AG09319 (cell line): ENCODE data around the gene GABBR2.

ENCODE experiments used
- DNase-seq: peaks from one replicate; pipeline ENCODE4 v3.0.0-alpha.2; 2010; ENCODE audit warnings: low read depth; ENCODE audit errors: extremely low read depth
- CTCF ChIP-seq: IDR thresholded peaks from 2 replicates; pipeline ENCODE4 v1.5.1; 2011; ENCODE audit warnings: low read depth, mild to moderate bottlenecking, inconsistent platforms, low read length, moderate library complexity

Gene GABBR2

GRCh38 chr9:98363644-98364043, 345.1 kb downstream of the GABBR2 start:
- no peak for TF ChIP-seq CTCF

GRCh38 chr9:98362624-98363252, 346.0 kb downstream of the GABBR2 start:
- no peak for TF ChIP-seq CTCF
- DNase-seq = no peak

More at GRCh38 chr9:98363644-98364043, 345.1 kb downstream of the GABBR2 start:
- no peak for DNase-seq

- DNase-seq = no peak
- TF ChIP-seq CTCF = no peak
These were observed 347.1 kb downstream of the GABBR2 start for GRCh38 chr9:98361645-98362044.

- TF ChIP-seq CTCF = no peak
- DNase-seq = no peak
These were observed 348.5 kb downstream of the GABBR2 start for GRCh38 chr9:98360176-98360708.

- no peak for TF ChIP-seq CTCF
- no peak for DNase-seq
These were observed 349.2 kb downstream of the GABBR2 start for GRCh38 chr9:98359569-98359968.

- no peak for DNase-seq
These were observed 350.7 kb downstream of the GABBR2 start for GRCh38 chr9:98357921-98358535.

More at GRCh38 chr9:98357921-98358535, 350.7 kb downstream of the GABBR2 start:
- no peak for TF ChIP-seq CTCF
